Keratinocyte (primary cell): Measurements from ENCODE around the gene UFM1. TPM values are rescaled to one million over a fixed set of nuclear protein-coding genes. Genes with fewer than 3 reads are reported as not detected.

Experiments used
- DNase-seq: peaks from one replicate; pipeline ENCODE4 v3.0.0-alpha.2; 2011; ENCODE audit warnings: low read depth, missing footprints, low spot score
- FAIRE-seq: peaks from 2 replicates; lab custom pipeline; 2011; peaks lifted over from hg19 to GRCh38; lab: Jason Lieb, UNC
- H2AFZ ChIP-seq: 2 replicates; pipeline ENCODE4 v1.6.0; 2012; ENCODE audit warnings: low read length, control low read depth, inconsistent platforms; ENCODE audit not compliant: control insufficient read depth
- H3K27ac ChIP-seq: 2 replicates; pipeline ENCODE4 v1.5.1; 2011; ENCODE audit warnings: low read length; ENCODE audit not compliant: control insufficient read depth, insufficient read depth
- H3K27me3 ChIP-seq: 3 replicates; pipeline ENCODE4 v1.6.0; 2011; ENCODE audit warnings: low read length; ENCODE audit not compliant: control insufficient read depth, insufficient read depth; ENCODE audit errors: extremely low read depth
- H3K36me3 ChIP-seq, 2 experiments: 2 replicates in 1 of 2; 3 replicates in 1 of 2; pipeline ENCODE4 v1.5.1; 2011; ENCODE audit warnings: low read length in 2 of 2, mild to moderate bottlenecking in 1 of 2; ENCODE audit not compliant: control insufficient read depth in 2 of 2, insufficient read depth in 2 of 2; ENCODE audit errors: extremely low read depth in 1 of 2
- H3K4me1 ChIP-seq: 3 replicates; pipeline ENCODE4 v1.5.1; 2011; ENCODE audit warnings: low read length; ENCODE audit not compliant: control insufficient read depth, insufficient read depth; ENCODE audit errors: extremely low read depth
- H3K4me2 ChIP-seq: 3 replicates; pipeline ENCODE4 v1.6.0; 2011; ENCODE audit warnings: low read depth, low read length; ENCODE audit not compliant: control insufficient read depth, insufficient read depth; ENCODE audit errors: extremely low read depth
- H3K4me3 ChIP-seq, 3 experiments: fragments of 200-600 bp in 1 of 3; sonication (generic) in 1 of 3; 2 replicates in 2 of 3; 3 replicates in 1 of 3; pipeline ENCODE4 v1.5.1; 2011 to 2016; ENCODE audit warnings: low read length in 3 of 3, mild to moderate bottlenecking in 3 of 3, control low read depth in 2 of 3, inconsistent platforms in 1 of 3, low read depth in 1 of 3, mixed read lengths in 1 of 3, mixed run types in 1 of 3, moderate library complexity in 1 of 3; ENCODE audit not compliant: control insufficient read depth in 2 of 3, insufficient read depth in 2 of 3; ENCODE audit errors: extremely low read depth in 1 of 3
- H3K79me2 ChIP-seq: 2 replicates; pipeline ENCODE4 v1.6.0; 2012; ENCODE audit warnings: low read length; ENCODE audit not compliant: control insufficient read depth, insufficient read depth
- H3K9ac ChIP-seq: 3 replicates; pipeline ENCODE4 v1.6.0; 2011; ENCODE audit warnings: low read length; ENCODE audit not compliant: control insufficient read depth, insufficient read depth; ENCODE audit errors: extremely low read depth
- H3K9me1 ChIP-seq: 3 replicates; pipeline ENCODE4 v1.6.0; 2011; ENCODE audit warnings: low read length; ENCODE audit not compliant: control insufficient read depth, insufficient read depth; ENCODE audit errors: extremely low read depth
- H3K9me3 ChIP-seq: 2 replicates; pipeline ENCODE4 v1.5.1; 2012; ENCODE audit warnings: low read depth, low read length; ENCODE audit not compliant: control insufficient read depth
- H4K20me1 ChIP-seq: 3 replicates; pipeline ENCODE4 v1.6.0; 2011; ENCODE audit warnings: low read length; ENCODE audit not compliant: control insufficient read depth, insufficient read depth; ENCODE audit errors: extremely low read depth
- EZH2 ChIP-seq: IDR thresholded peaks from one replicate; pipeline ENCODE4 v1.6.1; 2012; ENCODE audit warnings: inconsistent platforms, mild to moderate bottlenecking, low read length, moderate library complexity
- dilution Hi-C: fragments of 300-500 bp; cut with MboI; formaldehyde crosslinking; loops from one replicate; pipeline ENCODE4 v1.7.0; 2020; ENCODE audit warnings: low sequenced_read_pairs; ENCODE audit not compliant: extremely low pct_ligation_motif_present
- polyA plus RNA-seq, 5 experiments: library from polyadenylated mRNA; depleted of rRNA in 3 of 5; stranded (reverse) in 3 of 5; stranded (forward) in 1 of 5; unstranded in 1 of 5; fragments of >200 nt; gene quantifications; 1 replicate in 1 of 5; 2 replicates in 3 of 5; 3 replicates in 1 of 5; pipeline versions ENCODE4 v1.2.1 to v1.2.3, GENCODE V29; 2011 to 2012; ENCODE audit warnings: missing spikeins in 2 of 5, low read depth in 1 of 5, low replicate concordance in 1 of 5
- TF ChIP-seq, protein P1 (sequence below), 3 experiments: IDR thresholded peaks in 1 of 3; conservative IDR thresholded peaks in 1 of 3; optimal IDR thresholded peaks in 1 of 3; 2 replicates in 2 of 3; 3 replicates in 1 of 3; pipeline versions ENCODE3 to v1.5.1; 2011; ENCODE audit warnings: low read length in 3 of 3, mild to moderate bottlenecking in 3 of 3, moderate library complexity in 2 of 3, control low read depth in 1 of 3, inconsistent platforms in 1 of 3; ENCODE audit not compliant: insufficient read depth in 2 of 3; ENCODE audit errors: extremely low read depth in 1 of 3

Gene UFM1
- polyA plus RNA-seq, 1 donor (not counting 4 experiments of a cell fraction or from before 2014, with no cell fraction given), result 67.1 TPM

- no peak for FAIRE-seq
- no peaks in the 10 kb centered on the region for H3K27me3 ChIP-seq
- H3K4me3 ChIP-seq, result no peak overlapping the region
- H3K27ac ChIP-seq, result peak overlapping the region; percentile 75
- H4K20me1 ChIP-seq, result no peaks in the 10 kb centered on the region
- H3K79me2 ChIP-seq, result no peaks in the 10 kb centered on the region
- H3K9me1 ChIP-seq, result no peaks in the 10 kb centered on the region
- no peaks in the 10 kb centered on the region for H3K9me3 ChIP-seq
- dilution Hi-C loops, result no loop called here
- peak overlapping the region; percentile 80 for H3K4me2 ChIP-seq
- peak overlapping the region; percentile 51 for H2AFZ ChIP-seq
- H3K4me1 ChIP-seq, result peaks cover 14% of the 10 kb centered on the region
- no peak overlapping the region for H3K9ac ChIP-seq
- no peaks in the 10 kb centered on the region for H3K36me3 ChIP-seq
- DNase-seq, result no peak
- TF ChIP-seq, protein P1, sequence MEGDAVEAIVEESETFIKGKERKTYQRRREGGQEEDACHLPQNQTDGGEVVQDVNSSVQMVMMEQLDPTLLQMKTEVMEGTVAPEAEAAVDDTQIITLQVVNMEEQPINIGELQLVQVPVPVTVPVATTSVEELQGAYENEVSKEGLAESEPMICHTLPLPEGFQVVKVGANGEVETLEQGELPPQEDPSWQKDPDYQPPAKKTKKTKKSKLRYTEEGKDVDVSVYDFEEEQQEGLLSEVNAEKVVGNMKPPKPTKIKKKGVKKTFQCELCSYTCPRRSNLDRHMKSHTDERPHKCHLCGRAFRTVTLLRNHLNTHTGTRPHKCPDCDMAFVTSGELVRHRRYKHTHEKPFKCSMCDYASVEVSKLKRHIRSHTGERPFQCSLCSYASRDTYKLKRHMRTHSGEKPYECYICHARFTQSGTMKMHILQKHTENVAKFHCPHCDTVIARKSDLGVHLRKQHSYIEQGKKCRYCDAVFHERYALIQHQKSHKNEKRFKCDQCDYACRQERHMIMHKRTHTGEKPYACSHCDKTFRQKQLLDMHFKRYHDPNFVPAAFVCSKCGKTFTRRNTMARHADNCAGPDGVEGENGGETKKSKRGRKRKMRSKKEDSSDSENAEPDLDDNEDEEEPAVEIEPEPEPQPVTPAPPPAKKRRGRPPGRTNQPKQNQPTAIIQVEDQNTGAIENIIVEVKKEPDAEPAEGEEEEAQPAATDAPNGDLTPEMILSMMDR (optimal IDR thresholded peaks at IDR 0.05 in 1 of 3, IDR thresholded peaks at IDR 0.05 in 1 of 3, conservative IDR thresholded peaks at IDR 0.05 in 1 of 3; ENCODE audit: extremely low read depth in 1 of 3, insufficient read depth in 2 of 3, low read length in 3 of 3), result no peak
- TF ChIP-seq EZH2, result no peak
Measured at GRCh38 chr13:38394777-38395496, 45.3 kb downstream of the UFM1 start.

GRCh38 chr13:38395497-38395788 lies 45.8 kb downstream of the UFM1 start:
- Histone ChIP-seq H3K9me1 (no peaks in the 10 kb centered on the region), H3K36me3 (no peaks in the 10 kb centered on the region), H2AFZ (peak overlapping the region; percentile 51), H3K4me2 (peak overlapping the region; percentile 80), H3K79me2 (no peaks in the 10 kb centered on the region), H3K9me3 (no peaks in the 10 kb centered on the region), H3K27me3 (no peaks in the 10 kb centered on the region), H3K4me1 (peaks cover 14% of the 10 kb centered on the region), H3K4me3 (no peak overlapping the region), H3K27ac (peak overlapping the region; percentile 75), H4K20me1 (no peaks in the 10 kb centered on the region), H3K9ac (no peak overlapping the region)
- FAIRE-seq (peak; percentile 94), DNase-seq (no peak)
- no peak for TF ChIP-seq EZH2
- TF ChIP-seq, protein P1 (optimal IDR thresholded peaks at IDR 0.05 in 1 of 3, IDR thresholded peaks at IDR 0.05 in 1 of 3, conservative IDR thresholded peaks at IDR 0.05 in 1 of 3; ENCODE audit: extremely low read depth in 1 of 3, insufficient read depth in 2 of 3, low read length in 3 of 3), result no peak
- dilution Hi-C loops, result no loop called here
